KMS-11 (cell line): ENCODE measurements around the gene MKRN2.
"Not testable (repeated sequence)": the region's sequence is repeated elsewhere in the genome, so short reads cannot be mapped to it uniquely, and the experiment has no call there.

Experiments used
- H2AFZ ChIP-seq: fragments of 200-600 bp; sonication (generic); 2 replicates; pipeline ENCODE4 v1.6.1; 2016; ENCODE audit warnings: antibody characterized with exemption, mixed run types, low read depth
- H3K27ac ChIP-seq: fragments of 200-600 bp; sonication (generic); 2 replicates; pipeline ENCODE4 v1.6.1; 2016; ENCODE audit warnings: mild to moderate bottlenecking, mixed run types
- H3K27me3 ChIP-seq: fragments of 200-600 bp; sonication (generic); 2 replicates; pipeline ENCODE4 v1.6.1; 2017; ENCODE audit warnings: mild to moderate bottlenecking, low read depth, mixed run types, moderate library complexity; ENCODE audit not compliant: insufficient read depth
- H3K36me3 ChIP-seq: fragments of 200-600 bp; sonication (generic); 2 replicates; pipeline ENCODE4 v1.6.1; 2017; ENCODE audit warnings: mild to moderate bottlenecking, mixed run types; ENCODE audit not compliant: insufficient read depth
- H3K4me1 ChIP-seq: fragments of 200-600 bp; sonication (generic); 2 replicates; pipeline ENCODE4 v1.6.1; 2016; ENCODE audit warnings: mild to moderate bottlenecking, low read depth, mixed run types; ENCODE audit not compliant: poor library complexity, severe bottlenecking
- H3K4me2 ChIP-seq: fragments of 200-600 bp; sonication (generic); 2 replicates; pipeline ENCODE4 v1.7.0; 2016; ENCODE audit warnings: mild to moderate bottlenecking, mixed run types
- H3K4me3 ChIP-seq: fragments of 200-600 bp; sonication (generic); IDR thresholded peaks from 2 replicates; pipeline ENCODE4 v1.6.1; 2017; ENCODE audit warnings: low read depth, low read length, mixed read lengths; ENCODE audit not compliant: insufficient read depth
- H3K79me2 ChIP-seq: fragments of 200-600 bp; sonication (generic); 2 replicates; pipeline ENCODE4 v1.6.1; 2016; ENCODE audit warnings: low read depth, mixed run types; ENCODE audit not compliant: insufficient read depth
- H3K9ac ChIP-seq: fragments of 200-600 bp; sonication (generic); 2 replicates; pipeline ENCODE4 v1.6.1; 2016; ENCODE audit warnings: mild to moderate bottlenecking, mixed run types
- H4K20me1 ChIP-seq: fragments of 200-600 bp; sonication (generic); 2 replicates; pipeline ENCODE4 v1.6.1; 2016; ENCODE audit warnings: mild to moderate bottlenecking, mixed run types; ENCODE audit not compliant: insufficient read depth
- TF ChIP-seq, protein P1 (sequence below): fragments of 200-600 bp; sonication (generic); conservative IDR thresholded peaks from 2 replicates; pipeline ENCODE4 v1.6.1; 2017; ENCODE audit warnings: low read depth, mild to moderate bottlenecking, antibody characterized with exemption, low read length, moderate library complexity, mixed read lengths

Gene MKRN2

DNA sequence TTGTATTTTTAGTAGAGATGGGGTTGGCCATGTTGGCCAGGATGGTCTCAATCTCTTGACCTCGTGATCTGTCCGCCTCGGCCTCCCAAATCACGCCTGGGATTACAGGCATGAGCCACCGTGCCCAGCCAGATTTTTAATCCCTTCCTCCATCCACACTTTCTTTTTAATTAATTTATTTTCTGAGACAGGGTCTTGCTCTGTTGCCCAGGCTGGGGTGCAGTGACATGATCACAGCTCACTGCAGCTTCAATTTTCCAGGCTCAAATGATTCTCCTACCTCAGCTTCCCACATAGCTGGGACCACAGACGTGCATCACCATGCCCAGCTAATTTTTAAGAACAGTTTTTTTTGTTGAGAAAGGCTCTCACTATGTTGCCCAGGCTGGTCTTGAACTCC lies 63.4 kb downstream of the MKRN2 start:
- Histone ChIP-seq H3K4me1 (peaks cover 56% of the 10 kb centered on the region), H3K79me2 (peaks cover 73% of the 10 kb centered on the region), H4K20me1 (no peaks in the 10 kb centered on the region; the same call in 1 of the 2 replicates), H2AFZ (no peak overlapping the region), H3K27me3 (no peaks in the 10 kb centered on the region), H3K9ac (no peak overlapping the region), H3K4me2 (peak overlapping the region; percentile 76), H3K36me3 (no peaks in the 10 kb centered on the region), H3K27ac (peak overlapping the region; percentile 77; the same call in 1 of the 2 replicates), H3K4me3 (no peak overlapping the region)
- TF ChIP-seq, protein P1, sequence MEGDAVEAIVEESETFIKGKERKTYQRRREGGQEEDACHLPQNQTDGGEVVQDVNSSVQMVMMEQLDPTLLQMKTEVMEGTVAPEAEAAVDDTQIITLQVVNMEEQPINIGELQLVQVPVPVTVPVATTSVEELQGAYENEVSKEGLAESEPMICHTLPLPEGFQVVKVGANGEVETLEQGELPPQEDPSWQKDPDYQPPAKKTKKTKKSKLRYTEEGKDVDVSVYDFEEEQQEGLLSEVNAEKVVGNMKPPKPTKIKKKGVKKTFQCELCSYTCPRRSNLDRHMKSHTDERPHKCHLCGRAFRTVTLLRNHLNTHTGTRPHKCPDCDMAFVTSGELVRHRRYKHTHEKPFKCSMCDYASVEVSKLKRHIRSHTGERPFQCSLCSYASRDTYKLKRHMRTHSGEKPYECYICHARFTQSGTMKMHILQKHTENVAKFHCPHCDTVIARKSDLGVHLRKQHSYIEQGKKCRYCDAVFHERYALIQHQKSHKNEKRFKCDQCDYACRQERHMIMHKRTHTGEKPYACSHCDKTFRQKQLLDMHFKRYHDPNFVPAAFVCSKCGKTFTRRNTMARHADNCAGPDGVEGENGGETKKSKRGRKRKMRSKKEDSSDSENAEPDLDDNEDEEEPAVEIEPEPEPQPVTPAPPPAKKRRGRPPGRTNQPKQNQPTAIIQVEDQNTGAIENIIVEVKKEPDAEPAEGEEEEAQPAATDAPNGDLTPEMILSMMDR: no peak

DNA sequence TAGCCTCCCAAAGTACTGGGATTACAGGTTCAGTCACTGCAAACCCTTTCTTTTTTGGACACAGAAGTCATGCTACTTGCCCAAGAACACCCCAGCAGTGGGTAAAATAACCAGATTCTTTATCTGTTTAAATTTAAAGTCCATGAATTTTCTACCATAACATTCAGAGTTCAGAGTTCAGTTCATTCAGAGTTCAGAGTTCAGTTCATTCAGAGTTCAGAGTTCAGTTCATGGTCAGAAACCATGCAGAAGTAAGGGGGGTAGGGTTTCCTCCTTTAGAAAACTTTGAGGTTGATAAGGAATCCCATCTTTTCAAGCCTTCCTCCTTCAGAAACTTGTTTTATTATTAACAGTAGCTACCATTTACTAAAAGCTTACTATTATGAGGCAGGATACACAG lies 63.8 kb downstream of the MKRN2 start:
- Histone ChIP-seq H3K9ac (no peak overlapping the region), H3K4me1 (peaks cover 60% of the 10 kb centered on the region), H4K20me1 (no peaks in the 10 kb centered on the region; the same call in 1 of the 2 replicates), H3K36me3 (no peaks in the 10 kb centered on the region), H2AFZ (no peak overlapping the region), H3K27ac (peak overlapping the region; percentile 77; the same call in 1 of the 2 replicates), H3K4me2 (peak overlapping the region; percentile 76), H3K27me3 (no peaks in the 10 kb centered on the region), H3K79me2 (peaks cover 73% of the 10 kb centered on the region), H3K4me3 (no peak overlapping the region)
- TF ChIP-seq, protein P1: no peak

DNA sequence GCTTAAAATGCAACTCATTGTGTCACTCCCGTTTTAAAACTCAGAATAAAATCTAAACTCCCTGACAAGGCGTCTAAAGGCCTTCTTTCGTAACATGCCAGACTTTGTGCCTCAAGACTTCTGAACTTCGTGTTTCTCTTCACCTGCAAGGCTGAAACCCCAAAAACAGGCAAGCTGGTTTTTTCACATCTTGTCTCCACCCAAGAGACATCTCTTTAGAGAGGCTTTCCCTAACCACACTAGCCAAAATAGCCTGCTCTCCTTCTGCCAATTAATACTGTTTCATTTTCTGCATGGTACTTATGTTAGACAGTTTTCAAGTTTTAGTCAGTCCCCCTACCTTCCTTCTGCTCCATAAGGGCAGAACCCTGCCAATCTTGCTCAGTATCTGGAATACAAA lies 65.4 kb downstream of the MKRN2 start:
- H2AFZ ChIP-seq: no peak overlapping the region
- TF ChIP-seq, protein P1: no peak
- peak overlapping the region; percentile 18; the same call in 1 of the 2 replicates for H3K9ac ChIP-seq
- H4K20me1 ChIP-seq: no peaks in the 10 kb centered on the region; the same call in 1 of the 2 replicates
- H3K4me3 ChIP-seq: no peak overlapping the region
- peaks cover 75% of the 10 kb centered on the region for H3K4me1 ChIP-seq
- H3K79me2 ChIP-seq: peaks cover 78% of the 10 kb centered on the region
- no peaks in the 10 kb centered on the region for H3K27me3 ChIP-seq
- no peaks in the 10 kb centered on the region for H3K36me3 ChIP-seq
- peak overlapping the region; percentile 76 for H3K4me2 ChIP-seq
- peak overlapping the region; percentile 77 for H3K27ac ChIP-seq

DNA sequence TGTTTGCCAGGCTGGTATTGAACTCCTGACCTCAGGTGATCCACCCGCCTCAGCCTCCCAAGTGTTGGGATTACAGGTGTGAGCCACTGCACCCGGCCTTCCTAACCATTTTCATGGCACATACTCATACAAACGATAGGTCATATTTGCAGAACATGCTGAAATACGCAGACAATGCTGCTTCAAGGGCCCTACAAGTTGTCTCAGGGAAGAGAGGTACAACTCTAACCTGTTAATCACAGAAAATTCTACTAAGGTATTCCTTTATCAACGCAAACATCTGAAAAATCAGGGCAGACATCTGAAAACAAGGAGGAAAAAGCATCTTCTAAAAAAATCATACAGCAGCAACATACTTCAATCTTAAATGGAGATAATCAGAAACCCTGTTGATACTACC lies 67.2 kb downstream of the MKRN2 start:
- no peaks in the 10 kb centered on the region; the same call in 1 of the 2 replicates for H4K20me1 ChIP-seq
- TF ChIP-seq, protein P1: no peak
- no peak overlapping the region for H3K9ac ChIP-seq
- no peak overlapping the region for H2AFZ ChIP-seq
- H3K4me3 ChIP-seq: no peak overlapping the region
- H3K4me2 ChIP-seq: no peak overlapping the region; the same call in 1 of the 2 replicates
- peaks cover 84% of the 10 kb centered on the region for H3K4me1 ChIP-seq
- H3K27me3 ChIP-seq: no peaks in the 10 kb centered on the region
- peaks cover 82% of the 10 kb centered on the region for H3K79me2 ChIP-seq
- no peaks in the 10 kb centered on the region for H3K36me3 ChIP-seq
- no peak overlapping the region for H3K27ac ChIP-seq

DNA sequence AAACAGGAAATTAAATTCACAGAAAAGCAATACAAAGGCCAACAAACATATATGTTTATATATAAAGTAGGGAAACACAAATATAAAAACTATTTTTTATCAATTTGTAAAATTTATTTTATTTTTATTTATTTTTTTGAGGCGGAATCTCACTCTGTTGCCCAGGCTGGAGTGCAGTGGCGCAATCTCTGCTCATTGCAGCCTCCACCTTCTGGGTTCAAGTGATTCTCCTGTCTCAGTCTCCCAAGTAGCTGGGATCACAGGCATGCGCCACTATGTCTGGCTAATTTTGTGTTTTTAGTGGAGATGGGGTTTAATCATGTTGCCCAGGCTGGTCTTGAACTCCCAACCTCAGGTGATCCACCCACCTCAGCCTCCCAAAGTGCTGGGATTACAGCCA lies 68.1 kb downstream of the MKRN2 start:
- peaks cover 82% of the 10 kb centered on the region for H3K79me2 ChIP-seq
- not testable (repeated sequence) for H4K20me1 ChIP-seq, H3K27me3 ChIP-seq, H2AFZ ChIP-seq, H3K9ac ChIP-seq, H3K36me3 ChIP-seq, H3K4me3 ChIP-seq
- peak overlapping the region; percentile 36; the same call in 1 of the 2 replicates for H3K4me2 ChIP-seq
- H3K27ac ChIP-seq: peak overlapping the region; percentile 24; the same call in 1 of the 2 replicates
- peaks cover 86% of the 10 kb centered on the region for H3K4me1 ChIP-seq
